GM12873 (cell line): ENCODE measurements around the gene APCDD1.

Experiments used
- CTCF ChIP-seq: IDR thresholded peaks from 2 replicates; pipeline ENCODE4 v1.5.1; 2012; ENCODE audit warnings: low read depth, mild to moderate bottlenecking, moderate library complexity, low read length, control low read depth; ENCODE audit not compliant: insufficient read depth; ENCODE audit errors: missing control alignments

APCDD1 gene

DNA sequence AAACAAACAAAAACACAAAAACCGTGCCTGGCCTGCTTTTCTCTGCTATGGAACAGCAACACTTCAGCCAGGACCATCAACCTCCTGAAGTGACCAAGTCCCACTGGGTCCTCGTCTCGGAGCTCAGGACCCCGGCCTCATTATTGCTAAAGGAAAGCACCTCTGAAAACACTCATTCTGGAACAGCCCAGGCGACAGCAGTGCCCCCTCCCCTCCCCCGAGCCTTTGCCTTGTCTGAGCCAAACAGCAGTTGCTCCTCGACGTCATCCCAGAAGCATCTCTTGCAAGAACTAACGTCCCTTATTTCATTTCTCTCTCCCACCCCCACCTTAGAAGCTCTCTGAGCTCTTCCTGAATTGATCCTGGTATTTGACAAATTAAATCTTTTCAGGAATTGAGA, 27.4 kb downstream of the APCDD1 start:
- TF ChIP-seq CTCF: no peak

DNA sequence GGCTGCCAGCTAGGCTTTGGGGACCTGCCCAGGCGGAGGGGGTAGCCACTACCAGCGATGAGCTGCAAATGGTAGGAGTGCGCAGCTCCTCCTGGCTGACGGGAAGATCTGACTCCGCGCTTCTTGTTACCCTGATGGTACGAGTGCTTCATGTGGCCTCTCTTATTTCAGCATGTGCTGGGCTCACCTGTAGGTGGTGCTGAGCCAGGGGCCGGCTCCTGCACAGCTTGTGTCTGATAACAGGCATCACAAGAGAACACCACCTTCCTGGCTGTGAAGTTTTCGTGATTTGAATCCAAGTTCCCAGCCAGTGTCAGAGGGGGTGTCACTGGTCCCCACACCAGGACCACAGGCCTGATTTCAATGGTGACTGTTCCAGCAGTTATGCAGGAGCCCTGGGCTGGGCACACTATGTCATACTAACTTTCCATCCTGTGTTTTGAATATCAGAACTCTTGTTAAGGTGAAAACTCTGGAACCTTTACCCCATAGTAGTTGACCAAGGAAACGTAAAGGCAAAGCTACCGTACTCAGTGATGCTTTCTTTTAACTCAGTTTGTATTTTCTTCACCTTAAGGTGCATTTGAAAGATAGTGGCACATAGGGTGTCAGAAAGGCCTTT, 28.0 kb downstream of the APCDD1 start:
- TF ChIP-seq CTCF: peak; percentile 34

DNA sequence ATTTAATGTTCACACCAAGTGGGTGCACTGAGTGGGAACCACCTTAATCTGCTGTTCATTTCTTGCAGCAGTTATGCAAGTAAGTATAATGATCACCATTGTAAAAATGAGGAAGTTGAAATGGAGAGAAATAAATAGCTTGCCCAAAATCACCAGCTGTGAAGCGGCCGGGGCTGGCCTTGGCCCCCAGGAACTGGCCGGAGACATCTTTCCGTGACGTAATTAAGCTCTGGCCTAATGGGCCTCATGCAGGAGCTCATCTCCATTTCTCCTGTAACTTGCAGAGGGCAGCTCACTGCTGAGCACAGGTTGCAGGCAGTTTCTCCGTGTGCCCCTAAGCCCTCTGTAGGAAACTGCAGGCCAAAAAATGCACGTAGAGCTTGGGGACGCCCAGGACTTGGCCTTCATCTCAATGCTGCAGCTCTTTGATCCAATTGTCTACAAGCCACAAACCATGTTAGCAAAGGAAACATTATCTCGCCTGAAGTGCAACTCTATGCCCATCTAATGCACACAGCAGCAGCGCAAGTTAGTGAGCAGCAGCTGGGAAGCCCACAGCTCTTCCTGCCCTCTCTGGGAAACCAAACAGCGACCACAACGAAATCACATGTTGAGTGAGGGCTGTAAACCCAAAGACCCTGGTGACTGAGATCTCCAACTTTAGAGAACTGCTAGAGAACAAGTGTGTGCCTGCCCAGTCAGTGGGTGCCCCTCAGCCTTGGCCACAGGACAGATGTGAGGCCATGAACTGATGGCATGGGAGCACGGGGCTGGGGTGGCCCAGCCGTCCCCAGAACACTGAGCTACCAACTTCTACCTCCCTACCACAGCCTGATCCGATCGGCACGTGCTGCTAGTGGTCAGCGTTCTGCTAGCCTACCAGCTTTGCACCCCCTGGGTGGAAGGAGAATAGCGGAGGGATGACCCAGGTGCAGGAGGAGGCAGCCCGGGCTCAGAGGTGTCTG, 28.8 kb downstream of the APCDD1 start:
- no peak for TF ChIP-seq CTCF

DNA sequence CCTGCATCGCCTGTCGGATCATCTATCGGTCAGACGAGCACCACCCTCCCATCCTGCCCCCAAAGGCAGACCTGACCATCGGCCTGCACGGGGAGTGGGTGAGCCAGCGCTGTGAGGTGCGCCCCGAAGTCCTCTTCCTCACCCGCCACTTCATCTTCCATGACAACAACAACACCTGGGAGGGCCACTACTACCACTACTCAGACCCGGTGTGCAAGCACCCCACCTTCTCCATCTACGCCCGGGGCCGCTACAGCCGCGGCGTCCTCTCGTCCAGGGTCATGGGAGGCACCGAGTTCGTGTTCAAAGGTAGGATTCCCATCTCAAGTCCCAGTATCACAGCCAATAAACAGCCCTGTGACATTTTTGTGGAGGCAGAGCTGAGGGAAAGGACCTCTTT, 31.0 kb downstream of the APCDD1 start:
- TF ChIP-seq CTCF: no peak

DNA sequence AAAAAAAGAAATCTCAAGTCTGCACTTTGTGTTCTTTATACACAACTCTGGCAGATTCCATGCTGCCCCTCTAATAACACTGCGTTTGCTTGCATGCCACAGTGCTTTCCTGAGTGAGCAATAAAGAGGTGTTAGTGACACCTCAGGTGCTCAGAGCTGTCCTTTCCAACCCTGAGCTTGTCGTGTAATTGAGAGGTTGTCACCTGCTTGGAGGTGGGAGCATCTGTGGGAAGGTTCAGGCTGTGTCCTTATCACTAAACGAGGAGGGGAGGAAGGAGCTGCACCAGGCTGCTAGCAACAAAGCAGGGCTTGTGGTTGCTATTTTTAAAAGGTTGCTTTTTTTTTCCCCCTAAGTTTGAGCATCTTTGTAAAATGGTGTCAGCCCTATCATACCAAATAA, 31.9 kb downstream of the APCDD1 start:
- no peak for TF ChIP-seq CTCF

DNA sequence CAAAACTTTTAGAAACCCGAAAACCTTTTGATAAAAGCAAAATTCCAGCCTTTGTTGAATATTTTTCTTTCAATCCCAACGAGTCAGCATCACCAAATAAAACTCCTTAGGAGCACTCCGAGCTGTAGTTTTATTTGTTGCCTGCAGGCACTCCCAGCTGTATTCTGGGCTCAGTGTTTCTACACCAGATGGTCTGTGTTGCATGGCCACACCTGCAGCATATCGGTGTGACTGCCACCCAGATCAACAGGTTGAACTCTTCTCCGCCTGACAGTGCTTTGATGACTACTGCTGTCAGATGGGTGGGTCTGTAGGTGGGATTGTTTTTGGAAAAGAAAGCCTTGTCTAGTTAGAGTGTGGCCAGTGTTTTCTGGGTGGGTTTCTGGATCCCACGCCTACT, 32.7 kb downstream of the APCDD1 start:
- TF ChIP-seq CTCF: no peak

- TF ChIP-seq CTCF: no peak
Measured at GRCh38 chr18:10488017-10488416, 33.6 kb downstream of the APCDD1 start.
